Gastroesophageal sphincter (tissue), 4 donors: ENCODE results near the gene OTX2. TPM values are rescaled to one million over a fixed set of nuclear protein-coding genes. Genes with fewer than 3 reads are reported as not detected.

ENCODE experiments used
- ATAC-seq: fragments of 150-250 bp; one replicate; pipeline ENCODE4 v1.9.1; 2016; ENCODE audit warnings: mild to moderate bottlenecking, moderate library complexity
- H3K27ac ChIP-seq, 4 donors: fragments of 200-600 bp; sonication (generic) in 3 of 4; 1 replicate in 3 of 4; 2 replicates in 1 of 4; pipeline ENCODE4 v1.5.1; 2016 to 2019
- H3K27me3 ChIP-seq: fragments of 200-600 bp; sonication (generic); one replicate; pipeline ENCODE4 v1.5.1; 2019
- H3K36me3 ChIP-seq, 2 donors: fragments of 200-600 bp; sonication (generic); one replicate each; pipeline ENCODE4 v1.5.1; 2019; ENCODE audit warnings: control low read depth in 1 of 2
- H3K4me1 ChIP-seq, 3 donors: fragments of 200-600 bp; sonication (generic); 1 replicate in 2 of 3; 2 replicates in 1 of 3; pipeline ENCODE4 v1.5.1; 2016 to 2019; ENCODE audit warnings: control low read depth in 2 of 3
- H3K4me3 ChIP-seq, 2 donors: fragments of 200-600 bp; sonication (generic); one replicate each; pipeline ENCODE4 v1.5.1; 2019; ENCODE audit warnings: mild to moderate bottlenecking in 1 of 2, moderate library complexity in 1 of 2
- H3K9me3 ChIP-seq, 3 donors: fragments of 200-600 bp; sonication (generic); one replicate each; pipeline ENCODE4 v1.5.1; 2017 to 2019; ENCODE audit warnings: control low read depth in 2 of 3
- EP300 ChIP-seq: sonication (generic); formaldehyde crosslinking; IDR thresholded peaks from one replicate; pipeline ENCODE4 v1.6.1; 2017; ENCODE audit warnings: antibody characterized with exemption, mild to moderate bottlenecking
- POLR2A ChIP-seq, 2 donors: fragments of 450-650 bp; IDR thresholded peaks; one replicate each; pipeline ENCODE4 v1.6.1; 2017; ENCODE audit warnings: antibody characterized with exemption in 2 of 2, mild to moderate bottlenecking in 2 of 2, moderate library complexity in 1 of 2
- POLR2AphosphoS5 ChIP-seq: sonication (generic); formaldehyde crosslinking; IDR thresholded peaks from one replicate; pipeline ENCODE4 v1.6.1; 2017; ENCODE audit warnings: antibody characterized with exemption
- WGBS, 2 donors: methylation state at CpG; one replicate each; pipeline ENCODE4 v1.1.5; 2018; ENCODE audit warnings: low coverage in 1 of 2; 5-methylcytosine and 5-hydroxymethylcytosine counted together
- small RNA-seq, 4 donors: library from RNA; depleted of rRNA; stranded (forward); fragments of <200 nt; gene quantifications; one replicate each; pipeline ENCODE3, GENCODE V24; 2016
- total RNA-seq, 4 donors: library from RNA; depleted of rRNA; stranded (reverse); fragments of >200 nt; gene quantifications; one replicate each; pipeline ENCODE4 v1.1.0, GENCODE V29; 2016
- TF ChIP-seq, protein P1 (sequence below), 4 experiments: fragments of 200-600 bp in 2 of 4; fragments of 450-650 bp in 2 of 4; sonication (generic) in 1 of 4; IDR thresholded peaks; one replicate each; pipeline ENCODE4 v1.5.1; 2017 to 2019; ENCODE audit warnings: antibody characterized with exemption in 4 of 4, mild to moderate bottlenecking in 2 of 4, moderate library complexity in 2 of 4

Gene OTX2
- total RNA-seq, 4 donors from 2014 or later = not detected

- Histone ChIP-seq H3K9me3 (no peaks in the 10 kb centered on the region), H3K4me1 (no peaks in the 10 kb centered on the region), H3K36me3 (no peaks in the 10 kb centered on the region), H3K27me3 (peaks cover 10% of the 10 kb centered on the region), H3K4me3 (no peak overlapping the region), H3K27ac (no peak overlapping the region)
- TF ChIP-seq POLR2A (IDR thresholded peaks at IDR 0.05) (no peak), POLR2AphosphoS5 (no peak), EP300 (no peak)
- TF ChIP-seq, protein P1, sequence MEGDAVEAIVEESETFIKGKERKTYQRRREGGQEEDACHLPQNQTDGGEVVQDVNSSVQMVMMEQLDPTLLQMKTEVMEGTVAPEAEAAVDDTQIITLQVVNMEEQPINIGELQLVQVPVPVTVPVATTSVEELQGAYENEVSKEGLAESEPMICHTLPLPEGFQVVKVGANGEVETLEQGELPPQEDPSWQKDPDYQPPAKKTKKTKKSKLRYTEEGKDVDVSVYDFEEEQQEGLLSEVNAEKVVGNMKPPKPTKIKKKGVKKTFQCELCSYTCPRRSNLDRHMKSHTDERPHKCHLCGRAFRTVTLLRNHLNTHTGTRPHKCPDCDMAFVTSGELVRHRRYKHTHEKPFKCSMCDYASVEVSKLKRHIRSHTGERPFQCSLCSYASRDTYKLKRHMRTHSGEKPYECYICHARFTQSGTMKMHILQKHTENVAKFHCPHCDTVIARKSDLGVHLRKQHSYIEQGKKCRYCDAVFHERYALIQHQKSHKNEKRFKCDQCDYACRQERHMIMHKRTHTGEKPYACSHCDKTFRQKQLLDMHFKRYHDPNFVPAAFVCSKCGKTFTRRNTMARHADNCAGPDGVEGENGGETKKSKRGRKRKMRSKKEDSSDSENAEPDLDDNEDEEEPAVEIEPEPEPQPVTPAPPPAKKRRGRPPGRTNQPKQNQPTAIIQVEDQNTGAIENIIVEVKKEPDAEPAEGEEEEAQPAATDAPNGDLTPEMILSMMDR (IDR thresholded peaks at IDR 0.05) = no peak
- WGBS, 2 donors = 48 to 78% methylated on average over 1 to 3 of the region's 3 CpGs
- ATAC-seq = no peak
Measured at GRCh38 chr14:56754921-56755320, 55.4 kb downstream of the OTX2 start.

GRCh38 chr14:56753396-56753795, 56.9 kb downstream of the OTX2 start:
- no peaks in the 10 kb centered on the region for H3K9me3 ChIP-seq
- no peaks in the 10 kb centered on the region for H3K4me1 ChIP-seq
- WGBS, 2 donors = 25 to 71% methylated on average over 3 of the region's 3 CpGs
- ATAC-seq = no peak
- no peak overlapping the region for H3K27ac ChIP-seq
- H3K36me3 ChIP-seq = no peaks in the 10 kb centered on the region
- no peak for TF ChIP-seq POLR2A (IDR thresholded peaks at IDR 0.05)
- no peak overlapping the region for H3K4me3 ChIP-seq
- H3K27me3 ChIP-seq = peaks cover 19% of the 10 kb centered on the region

GRCh38 chr14:56752428-56752827, 57.9 kb downstream of the OTX2 start:
- 72 to 96% methylated on average over 3 to 5 of the region's 7 CpGs for WGBS, 2 donors
- Histone ChIP-seq H3K4me1 (no peaks in the 10 kb centered on the region), H3K27me3 (peaks cover 21% of the 10 kb centered on the region), H3K4me3 (no peak overlapping the region), H3K27ac (no peak overlapping the region), H3K9me3 (no peaks in the 10 kb centered on the region), H3K36me3 (no peaks in the 10 kb centered on the region)
- ATAC-seq = no peak
- no peak for TF ChIP-seq EP300
- TF ChIP-seq POLR2A (IDR thresholded peaks at IDR 0.05) = no peak
- no peak for TF ChIP-seq POLR2AphosphoS5
- TF ChIP-seq, protein P1 (IDR thresholded peaks at IDR 0.05) = no peak

- 23 to 31% methylated on average over 2 of the region's 2 CpGs for WGBS, 2 donors
- no peak for TF ChIP-seq POLR2A (IDR thresholded peaks at IDR 0.05)
Measured at GRCh38 chr14:56751471-56751870, 58.8 kb downstream of the OTX2 start.

More at GRCh38 chr14:56751471-56751870, 58.8 kb downstream of the OTX2 start:
- no peak for ATAC-seq
- Histone ChIP-seq H3K4me1 (no peaks in the 10 kb centered on the region), H3K9me3 (no peaks in the 10 kb centered on the region), H3K4me3 (no peak overlapping the region), H3K27ac (no peak overlapping the region), H3K27me3 (peaks cover 21% of the 10 kb centered on the region), H3K36me3 (no peaks in the 10 kb centered on the region)

Small RNA genes within 50 kb of the gene (small RNA-seq; reads per million reads assigned to genes)
- 0 reads per million in 4 donors for gene RN7SL461P
- 0 reads per million in 4 donors for gene RNU6-1204P

Other genes with a start within 250 kb of the OTX2 start
- gene TMEM260, start 230.7 kb downstream of the OTX2 start, total RNA-seq = 10 to 100 TPM in 3 of 4 donors, 1 to 10 TPM in 1; 8.7 to 17.8 (median 11.2) TPM